ENCODE results near the gene SNRNP25. TPM values are rescaled to one million over a fixed set of nuclear protein-coding genes. Genes with fewer than 3 reads are reported as not detected.

The SNRNP25 gene
- total and polyA plus RNA-seq, 9 of the 15 experiments (the other 6 are each of a cell fraction or from before 2014, with no cell fraction given): 59.0 to 176 (median 108) TPM

DNA sequence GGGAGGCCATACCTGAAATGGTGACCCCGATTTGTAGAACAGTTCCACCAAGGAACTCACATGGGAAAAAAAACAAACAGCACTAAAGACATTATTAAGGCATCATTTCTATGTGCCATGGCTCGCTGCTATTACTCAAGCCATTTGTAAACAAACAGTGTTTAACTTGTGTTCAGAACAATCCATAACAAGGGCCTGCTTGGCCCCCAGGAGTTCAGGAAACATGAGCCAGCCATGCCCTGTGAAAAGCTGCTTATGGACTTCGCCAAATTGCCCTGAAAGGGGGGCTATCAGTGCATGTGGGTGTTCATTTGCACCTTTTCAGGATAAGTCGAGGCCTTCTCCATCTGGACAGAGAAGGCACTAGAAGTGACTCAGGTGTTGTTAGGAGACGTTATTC lies 8.2 kb upstream of the SNRNP25 start:
- ChIA-PET POLR2A (no interaction called here), CTCF (ENCODE audit: low intra/inter-chr PET ratio) (no interaction called here)
- H3K36me3 ChIP-seq (ENCODE audit: control insufficient read depth, insufficient read depth, low read length): peaks cover 86% of the 10 kb centered on the region
- H3K9ac ChIP-seq (ENCODE audit: insufficient read depth in 1 of 2, low read depth in 2 of 2, low read length in 2 of 2): no peak overlapping the region; a peak in 1 of 4 replicates
- no peak overlapping the region for H3K27ac ChIP-seq (ENCODE audit: extremely low read depth, low read depth, low read length)
- H4K20me1 ChIP-seq (replicated peaks; ENCODE audit: control insufficient read depth, insufficient read depth, low read length): peaks cover 21% of the 10 kb centered on the region
- H3K79me2 ChIP-seq (ENCODE audit: control insufficient read depth, insufficient read depth, low read length): peaks cover 39% of the 10 kb centered on the region
- H3K27me3 ChIP-seq (ENCODE audit: control insufficient read depth in 2 of 2, insufficient read depth in 2 of 2, low read length in 2 of 2): no peaks in the 10 kb centered on the region
- H3K9me3 ChIP-seq (replicated peaks; ENCODE audit: control insufficient read depth, insufficient read depth, low read depth, low read length): no peaks in the 10 kb centered on the region
- no peak for FAIRE-seq
- intact Hi-C loops (cut with micrococcal nuclease): no loop called here
- H2AFZ ChIP-seq (ENCODE audit: low read depth, low read length): no peak overlapping the region
- H3K4me2 ChIP-seq (ENCODE audit: insufficient read depth, low read length): no peak overlapping the region
- TF ChIP-seq HNRNPL (IDR thresholded peaks at IDR 0.05; ENCODE audit: low read depth, low read length): no peak
- TF ChIP-seq ETV1 (tag; conservative IDR thresholded peaks at IDR 0.05; ENCODE audit: low read depth): no peak
- no peak for TF ChIP-seq ZNF436 (CRISPR knock-in tag; IDR thresholded peaks at IDR 0.05)
- TF ChIP-seq NFIC (IDR thresholded peaks at IDR 0.05): no peak
- no peak for TF ChIP-seq TAL1 (IDR thresholded peaks at IDR 0.05)
- no peak for TF ChIP-seq FUS (optimal IDR thresholded peaks at IDR 0.05; ENCODE audit: low read depth, low read length)
- TF ChIP-seq FOS (IDR thresholded peaks at IDR 0.05; ENCODE audit: extremely low read depth, insufficient read length): no peak
- TF ChIP-seq ZNF668 (CRISPR knock-in tag; IDR thresholded peaks at IDR 0.05): no peak
- no peak for TF ChIP-seq RBM14 (IDR thresholded peaks at IDR 0.05; ENCODE audit: borderline replicate concordance, insufficient read depth, low read depth, low read length)
- TF ChIP-seq, protein P1, sequence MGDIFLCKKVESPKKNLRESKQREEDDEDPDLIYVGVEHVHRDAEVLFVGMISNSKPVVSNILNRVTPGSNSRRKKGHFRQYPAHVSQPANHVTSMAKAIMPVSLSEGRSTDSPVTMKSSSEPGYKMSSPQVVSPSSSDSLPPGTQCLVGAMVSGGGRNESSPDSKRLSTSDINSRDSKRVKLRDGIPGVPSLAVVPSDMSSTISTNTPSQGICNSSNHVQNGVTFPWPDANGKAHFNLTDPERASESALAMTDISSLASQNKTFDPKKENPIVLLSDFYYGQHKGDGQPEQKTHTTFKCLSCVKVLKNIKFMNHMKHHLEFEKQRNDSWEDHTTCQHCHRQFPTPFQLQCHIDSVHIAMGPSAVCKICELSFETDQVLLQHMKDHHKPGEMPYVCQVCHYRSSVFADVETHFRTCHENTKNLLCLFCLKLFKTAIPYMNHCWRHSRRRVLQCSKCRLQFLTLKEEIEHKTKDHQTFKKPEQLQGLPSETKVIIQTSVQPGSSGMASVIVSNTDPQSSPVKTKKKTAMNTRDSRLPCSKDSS (IDR thresholded peaks at IDR 0.05; ENCODE audit: low read depth, partially characterized antibody): no peak
- TF ChIP-seq CBFA2T2 (conservative IDR thresholded peaks at IDR 0.05): no peak
- no peak for TF ChIP-seq SREBF1 (IDR thresholded peaks at IDR 0.05; ENCODE audit: borderline replicate concordance, low read depth, low read length)
- no peak for TF ChIP-seq GATA2 (CRISPR knock-in tag; IDR thresholded peaks at IDR 0.05)
- no peak for TF ChIP-seq MYC (IDR thresholded peaks at IDR 0.05; ENCODE audit: low read depth, low read length)
- no peak for TF ChIP-seq MYC (CRISPR knock-in tag; IDR thresholded peaks at IDR 0.05; ENCODE audit: borderline replicate concordance, low read depth)
- no peak for TF ChIP-seq ZNF23 (CRISPR knock-in tag; IDR thresholded peaks at IDR 0.05)
- TF ChIP-seq RFX7 (CRISPR knock-in tag; IDR thresholded peaks at IDR 0.05): no peak
- no peak for TF ChIP-seq CC2D1A (IDR thresholded peaks at IDR 0.05)
- TF ChIP-seq SMARCE1 (IDR thresholded peaks at IDR 0.05): no peak
- TF ChIP-seq RBM22 (IDR thresholded peaks at IDR 0.05; ENCODE audit: low read depth, low read length, poor library complexity, severe bottlenecking): no peak
- no peak for DNase-seq (ENCODE audit: extremely low read depth in 1 of 4, low spot score in 3 of 4)
- H3K4me1 ChIP-seq (replicated peaks in 1 of 2; ENCODE audit: control insufficient read depth in 2 of 2, insufficient read depth in 2 of 2, low read length in 2 of 2): peaks cover 18% of the 10 kb centered on the region in 2 experiments; a peak in 4 of 5 replicates
- WGBS (ENCODE audit: insufficient coverage, low coverage, missing lambda C conversion rate): 83% methylated on average over 5 of the region's 5 CpGs
- in situ Hi-C loops (cut with MboI): no loop called here
- BruUV-seq (replicated peaks): no TSS peak
- peaks cover 3% of the 10 kb centered on the region for H3K9me1 ChIP-seq (ENCODE audit: control insufficient read depth, insufficient read depth, low read length)
- H3K4me3 ChIP-seq: no peak overlapping the region
- ATAC-seq: no peak
